GM19238 (cell line): ENCODE results near the gene ZNF274.
"Not testable (repeated sequence)": the region's sequence is repeated elsewhere in the genome, so short reads cannot be mapped to it uniquely, and the experiment has no call there.

Experiments used
- DNase-seq: peaks from one replicate; pipeline ENCODE4 v3.0.0; 2011; ENCODE audit warnings: low spot score; ENCODE audit not compliant: insufficient read length

ZNF274 gene

DNA sequence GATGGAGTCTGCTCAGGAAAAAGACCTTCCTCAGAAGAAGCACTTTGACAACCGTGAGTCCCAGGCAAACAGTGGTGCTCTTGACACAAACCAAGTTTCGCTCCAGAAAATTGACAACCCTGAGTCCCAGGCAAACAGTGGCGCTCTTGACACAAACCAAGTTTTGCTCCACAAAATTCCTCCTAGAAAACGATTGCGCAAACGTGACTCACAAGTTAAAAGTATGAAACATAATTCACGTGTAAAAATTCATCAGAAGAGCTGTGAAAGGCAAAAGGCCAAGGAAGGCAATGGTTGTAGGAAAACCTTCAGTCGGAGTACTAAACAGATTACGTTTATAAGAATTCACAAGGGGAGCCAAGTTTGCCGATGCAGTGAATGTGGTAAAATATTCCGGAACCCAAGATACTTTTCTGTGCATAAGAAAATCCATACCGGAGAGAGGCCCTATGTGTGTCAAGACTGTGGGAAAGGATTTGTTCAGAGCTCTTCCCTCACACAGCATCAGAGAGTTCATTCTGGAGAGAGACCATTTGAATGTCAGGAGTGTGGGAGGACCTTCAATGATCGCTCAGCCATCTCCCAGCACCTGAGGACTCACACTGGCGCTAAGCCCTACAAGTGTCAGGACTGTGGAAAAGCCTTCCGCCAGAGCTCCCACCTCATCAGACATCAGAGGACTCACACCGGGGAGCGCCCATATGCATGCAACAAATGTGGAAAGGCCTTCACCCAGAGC lies 29.6 kb downstream of the ZNF274 start:
- no peak for DNase-seq

DNA sequence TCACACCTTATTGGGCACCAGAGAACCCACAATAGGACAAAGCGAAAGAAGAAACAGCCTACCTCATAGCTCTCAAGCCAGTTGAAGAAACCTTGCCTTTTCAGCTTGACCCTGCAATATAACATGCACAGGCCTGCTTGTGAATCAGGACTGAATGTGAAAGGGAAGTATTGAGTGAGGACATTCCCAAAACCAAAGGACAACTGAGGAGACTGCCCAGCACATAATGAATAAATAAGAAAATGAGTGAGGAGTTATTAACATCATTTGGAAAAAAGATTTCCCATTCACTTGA lies 30.2 kb downstream of the ZNF274 start:
- no peak for DNase-seq

DNA sequence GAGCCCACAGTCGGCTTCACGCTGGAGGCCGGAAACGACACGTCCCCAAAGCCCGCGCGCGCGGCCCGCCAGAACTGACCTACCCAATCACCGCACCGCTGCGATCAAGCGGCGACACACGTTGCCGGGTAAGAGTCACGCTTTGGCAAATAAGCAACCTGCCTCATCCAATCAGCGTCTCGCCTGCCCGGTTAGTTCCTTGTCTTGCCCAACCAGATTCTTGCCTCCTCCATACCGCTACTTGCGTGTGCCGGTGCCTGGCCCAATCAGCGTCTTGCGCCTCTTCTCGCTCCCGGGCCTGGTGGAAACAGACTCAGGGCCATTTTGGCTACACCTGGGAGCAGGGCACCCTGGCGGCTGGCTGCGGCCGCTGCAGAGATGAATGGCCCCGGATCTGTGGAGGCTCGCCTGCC lies 34.2 kb downstream of the ZNF274 start:
- DNase-seq, result no peak

DNA sequence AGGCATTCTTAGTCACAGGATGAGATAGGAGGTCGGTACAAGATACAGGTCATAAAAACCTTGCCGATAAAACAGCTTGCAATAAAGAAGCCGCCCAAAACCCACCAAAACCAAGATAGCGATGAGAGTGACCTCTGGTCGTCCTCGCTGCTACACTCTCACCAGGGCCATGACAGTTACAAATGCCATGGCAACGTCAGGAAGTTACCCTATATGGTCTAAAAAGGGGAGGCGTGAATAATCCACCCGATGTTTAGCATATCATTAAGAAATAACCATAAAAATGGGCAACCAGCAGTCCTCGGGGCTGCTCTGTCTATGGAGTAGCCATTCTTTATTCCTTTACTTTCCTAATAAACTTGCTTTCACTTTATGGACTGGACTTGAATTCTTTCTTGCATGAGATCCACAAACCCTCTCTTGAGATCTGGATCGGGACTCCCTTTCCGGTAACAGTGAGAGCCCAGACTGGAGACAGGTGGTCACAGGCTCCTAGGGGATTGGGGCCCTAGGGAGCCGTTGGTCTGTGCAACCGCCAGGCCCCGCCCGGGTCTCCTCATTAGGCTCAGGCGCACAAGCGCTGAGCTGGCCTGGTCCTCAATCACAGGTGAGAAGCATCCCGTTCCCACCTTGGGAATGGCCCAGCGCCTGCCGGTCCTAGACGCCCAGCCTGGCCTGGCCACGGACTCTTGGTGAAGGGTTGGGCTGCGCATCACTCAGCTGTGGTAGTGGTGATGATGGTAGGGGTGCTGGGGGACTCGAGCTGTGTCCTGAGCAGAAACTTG lies 34.9 kb downstream of the ZNF274 start:
- no peak for DNase-seq

DNA sequence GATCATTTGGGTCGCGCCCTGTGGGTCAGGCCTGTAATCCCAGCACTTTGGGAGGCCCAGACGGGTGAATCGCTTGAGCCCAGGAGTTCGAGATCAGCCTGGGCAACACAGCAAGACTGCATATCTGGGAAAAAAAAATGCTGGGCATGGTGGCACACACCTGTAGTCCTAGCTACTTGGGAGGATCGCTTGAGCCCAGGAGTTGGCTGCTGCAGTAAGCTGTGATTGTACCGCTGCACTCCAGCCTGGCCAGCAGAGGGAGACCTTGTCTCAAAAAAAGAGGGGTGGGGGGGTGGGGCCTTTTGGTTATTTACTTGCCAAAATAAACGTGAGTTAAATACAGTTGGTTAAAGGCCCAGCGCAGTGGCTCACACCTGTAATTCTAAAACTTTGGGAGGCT lies 36.0 kb downstream of the ZNF274 start:
- DNase-seq, result no peak

- no peak for DNase-seq
Measured at GRCh38 chr19:58227964-58228584, 45.2 kb downstream of the ZNF274 start.

GRCh38 chr19:58228585-58229254 lies 45.9 kb downstream of the ZNF274 start, which contains the start of gene ZNF544:
TSS of gene ZNF544 (plus strand) at chr19:58228914. CDS start at chr19:58244024, 15,110 bp downstream.
- peak; percentile 77 for DNase-seq

DNA sequence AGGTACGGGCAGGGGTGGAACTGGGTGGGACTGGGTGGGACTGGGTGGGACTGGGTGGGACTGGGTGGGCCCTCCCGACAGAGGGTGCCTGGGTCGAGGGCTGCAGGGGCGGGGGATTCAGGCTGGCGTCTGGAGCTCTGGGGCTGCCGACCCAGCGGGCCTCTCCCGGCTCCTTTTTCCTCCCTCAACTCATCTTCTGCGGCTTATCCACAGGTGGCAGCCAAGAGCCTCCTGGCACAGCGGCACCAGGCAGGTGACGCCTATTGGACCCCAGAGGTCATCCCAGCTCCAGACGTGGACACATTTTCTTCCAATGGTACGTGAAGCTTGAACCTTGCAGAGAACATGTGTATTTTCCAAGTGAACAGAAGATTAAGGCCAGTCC lies 46.4 kb downstream of the ZNF274 start:
- DNase-seq, result no peak

- DNase-seq, result no peak
Measured at GRCh38 chr19:58237324-58237723, 54.5 kb downstream of the ZNF274 start.

- DNase-seq, result no peak
Measured at GRCh38 chr19:58243351-58243750, 60.5 kb downstream of the ZNF274 start.

- no peak for DNase-seq
Measured at GRCh38 chr19:58248886-58249285, 66.0 kb downstream of the ZNF274 start.

- no peak for DNase-seq
Measured at GRCh38 chr19:58252102-58252685, 69.3 kb downstream of the ZNF274 start.

GRCh38 chr19:58258259-58258658 lies 75.4 kb downstream of the ZNF274 start:
- DNase-seq, result not testable (repeated sequence)

- no peak for DNase-seq
Measured at GRCh38 chr19:58261600-58261967, 78.7 kb downstream of the ZNF274 start.

DNA sequence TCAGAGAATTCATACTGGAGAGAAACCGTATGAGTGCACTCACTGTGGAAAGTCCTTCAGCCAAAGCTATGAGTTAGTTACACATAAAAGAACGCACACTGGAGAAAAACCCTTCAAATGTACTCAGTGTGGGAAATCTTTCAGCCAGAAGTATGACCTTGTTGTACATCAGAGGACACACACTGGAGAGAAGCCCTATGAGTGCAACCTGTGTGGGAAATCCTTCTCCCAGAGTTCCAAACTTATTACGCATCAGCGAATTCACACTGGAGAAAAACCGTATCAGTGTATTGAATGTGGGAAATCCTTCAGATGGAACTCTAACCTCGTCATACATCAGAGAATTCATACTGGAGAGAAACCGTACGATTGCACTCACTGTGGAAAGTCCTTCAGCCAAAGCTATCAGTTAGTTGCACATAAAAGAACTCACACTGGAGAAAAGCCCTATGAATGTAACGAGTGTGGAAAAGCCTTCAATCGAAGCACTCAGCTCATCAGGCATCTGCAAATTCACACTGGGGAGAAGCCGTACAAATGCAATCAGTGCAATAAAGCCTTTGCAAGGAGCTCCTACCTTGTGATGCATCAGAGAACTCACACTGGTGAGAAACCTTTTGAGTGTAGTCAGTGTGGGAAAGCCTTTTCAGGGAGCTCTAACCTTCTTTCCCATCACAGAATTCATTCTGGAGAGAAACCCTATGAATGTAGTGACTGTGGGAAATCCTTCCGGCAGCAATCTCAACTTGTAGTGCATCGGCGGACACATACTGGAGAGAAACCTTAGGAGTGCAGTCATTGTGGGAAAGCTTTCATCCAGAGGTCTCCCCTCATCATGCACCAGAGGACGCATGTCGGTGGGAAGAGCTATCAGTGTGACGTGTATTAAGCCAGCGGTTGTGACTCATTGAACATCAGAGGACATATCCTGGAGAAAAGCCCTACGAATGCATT lies 79.4 kb downstream of the ZNF274 start:
- DNase-seq, result no peak

DNA sequence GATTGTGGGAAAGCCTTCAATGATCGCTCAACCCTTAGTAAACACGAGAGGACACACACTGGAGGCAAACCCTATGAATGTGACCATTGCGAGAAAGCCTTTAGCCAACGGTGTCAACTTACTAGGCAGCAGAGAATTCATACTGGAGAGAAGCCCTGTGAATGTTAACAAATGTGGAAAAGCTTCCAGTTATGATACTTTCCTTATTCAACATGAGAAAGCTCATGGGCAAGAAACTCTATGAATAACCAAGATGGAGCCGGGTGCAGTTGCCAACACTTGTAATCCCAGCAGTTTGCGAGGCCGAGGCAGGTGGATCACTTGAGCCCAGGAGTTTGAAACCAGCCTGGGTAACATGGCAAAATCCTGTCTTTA lies 80.0 kb downstream of the ZNF274 start:
- DNase-seq, result no peak
